Upper lobe of left lung (tissue), 6 donors: ENCODE data around the gene DDX31. TPM values are rescaled to one million over a fixed set of nuclear protein-coding genes. Genes with fewer than 3 reads are reported as not detected.

ENCODE experiments used
- ATAC-seq, 2 donors: fragments of 200-7000 bp; cut with Tn5 transposase; one replicate each; pipeline ENCODE4 v1.9.1; 2022; ENCODE audit warnings: mild to moderate bottlenecking in 2 of 2, moderate library complexity in 2 of 2; ENCODE audit not compliant: low FRiP score in 2 of 2
- DNase-seq, 2 donors: peaks; one replicate each; pipeline ENCODE4 v3.0.0-alpha.2; 2019 to 2020
- H3K27ac ChIP-seq, 4 donors: fragments of 200-600 bp; sonication (generic); one replicate each; pipeline ENCODE4 v1.5.1; 2016 to 2019
- H3K27me3 ChIP-seq, 4 donors: fragments of 200-600 bp; sonication (generic); one replicate each; pipeline ENCODE4 v1.5.1; 2017 to 2019
- H3K36me3 ChIP-seq, 4 donors: fragments of 200-600 bp; sonication (generic); one replicate each; pipeline ENCODE4 v1.5.1; 2016 to 2019
- H3K4me1 ChIP-seq, 4 donors: fragments of 200-600 bp; sonication (generic); one replicate each; pipeline ENCODE4 v1.5.1; 2018 to 2019
- H3K4me3 ChIP-seq, 4 donors: fragments of 200-600 bp; sonication (generic); one replicate each; pipeline ENCODE4 v1.5.1; 2017 to 2019; ENCODE audit warnings: mild to moderate bottlenecking in 2 of 4, moderate library complexity in 1 of 4
- H3K9me3 ChIP-seq, 4 donors: fragments of 200-600 bp; sonication (generic); one replicate each; pipeline ENCODE4 v1.5.1; 2018 to 2019
- CTCF ChIP-seq, 6 experiments: fragments of 450-650 bp in 4 of 6; fragments of 200-600 bp in 2 of 6; sonication (generic) in 2 of 6; IDR thresholded peaks; one replicate each; pipeline ENCODE4 v1.5.1; 2016 to 2019; ENCODE audit warnings: antibody characterized with exemption in 6 of 6
- EP300 ChIP-seq, 4 donors: sonication (generic); formaldehyde crosslinking; IDR thresholded peaks; one replicate each; pipeline ENCODE4 v1.5.1; 2017; ENCODE audit warnings: antibody characterized with exemption in 4 of 4, control low read depth in 2 of 4
- POLR2A ChIP-seq, 4 donors: fragments of 450-650 bp; IDR thresholded peaks; one replicate each; pipeline ENCODE4 v1.5.1; 2016 to 2017; ENCODE audit warnings: antibody characterized with exemption in 4 of 4, mild to moderate bottlenecking in 2 of 4
- POLR2AphosphoS5 ChIP-seq, 2 donors: sonication (generic); formaldehyde crosslinking; IDR thresholded peaks; one replicate each; pipeline ENCODE4 v1.5.1; 2017; ENCODE audit warnings: antibody characterized with exemption in 2 of 2
- WGBS, 2 donors: methylation state at CpG; one replicate each; pipeline ENCODE4 v1.1.5; 2017 to 2018; 5-methylcytosine and 5-hydroxymethylcytosine counted together
- total RNA-seq, 6 donors: library from RNA; depleted of rRNA in 4 of 6; stranded (reverse); fragments of >200 nt in 4 of 6; gene quantifications; one replicate each; pipeline versions ENCODE4 v1.1.0 to v1.2.1, GENCODE V29; 2016 to 2021
- donor health status: DM: no; HTN: no; CAD: no; lungs with moderate emphysema.
- donor health status: DM: no; HTN: yes; CAD: no; lungs with severe emphysema.

DDX31 gene
- total RNA-seq, 6 donors from 2014 or later, result 13.5 to 22.1 (median 18.8) TPM

GRCh38 chr9:132702254-132702653 lies 32.5 kb upstream of the DDX31 start:
- Histone ChIP-seq H3K4me1 (peaks cover 0 to 12% (median 0%) of the 10 kb centered on the region in 4 donors), H3K36me3 (no peaks in the 10 kb centered on the region), H3K4me3 (no peak overlapping the region), H3K27ac (no peak overlapping the region), H3K27me3 (no peaks in the 10 kb centered on the region), H3K9me3 (peaks cover 6 to 13% (median 10%) of the 10 kb centered on the region in 4 donors)
- WGBS, 2 donors, result 0 to 3% methylated on average over 1 of the region's 1 CpG
- ATAC-seq (no peak), DNase-seq (no peak)
- no peak for TF ChIP-seq CTCF (IDR thresholded peaks at IDR 0.05)
- no peak for TF ChIP-seq POLR2AphosphoS5 (IDR thresholded peaks at IDR 0.05)
- no peak for TF ChIP-seq POLR2A (IDR thresholded peaks at IDR 0.05)
- TF ChIP-seq EP300 (IDR thresholded peaks at IDR 0.05), result no peak

- H3K27ac ChIP-seq, result no peak overlapping the region
- ATAC-seq (no peak), DNase-seq (no peak)
- H3K4me1 ChIP-seq, result peaks cover 0 to 12% (median 0%) of the 10 kb centered on the region in 4 donors
- peaks cover 9 to 21% (median 20%) of the 10 kb centered on the region in 4 donors for H3K9me3 ChIP-seq
- TF ChIP-seq POLR2AphosphoS5 (IDR thresholded peaks at IDR 0.05), result no peak
- no peak for TF ChIP-seq POLR2A (IDR thresholded peaks at IDR 0.05)
- no peak for TF ChIP-seq CTCF (IDR thresholded peaks at IDR 0.05)
- TF ChIP-seq EP300 (IDR thresholded peaks at IDR 0.05), result no peak
- WGBS, 2 donors, result 38 to 46% methylated on average over 1 of the region's 1 CpG
- no peak overlapping the region for H3K4me3 ChIP-seq
- no peaks in the 10 kb centered on the region for H3K27me3 ChIP-seq
- no peaks in the 10 kb centered on the region for H3K36me3 ChIP-seq
Measured at GRCh38 chr9:132699956-132700355, 30.2 kb upstream of the DDX31 start.

GRCh38 chr9:132698989-132699388 lies 29.2 kb upstream of the DDX31 start:
- Histone ChIP-seq H3K27ac (peak overlapping the region in 1 of 4 donors; percentile 8), H3K4me3 (no peak overlapping the region), H3K4me1 (peaks cover 0 to 10% (median 0%) of the 10 kb centered on the region in 4 donors), H3K27me3 (no peaks in the 10 kb centered on the region), H3K36me3 (no peaks in the 10 kb centered on the region), H3K9me3 (peaks cover 9 to 21% (median 20%) of the 10 kb centered on the region in 4 donors)
- peak in 1 of 2 donors; percentile 64 for DNase-seq
- no peak for ATAC-seq
- WGBS, 2 donors, result 19 to 20% methylated on average over 4 of the region's 4 CpGs
- TF ChIP-seq POLR2AphosphoS5 (IDR thresholded peaks at IDR 0.05) (no peak), EP300 (IDR thresholded peaks at IDR 0.05) (peak in 1 of 4 donors; percentile 42)

GRCh38 chr9:132697230-132697629 lies 27.4 kb upstream of the DDX31 start:
- no peak overlapping the region for H3K27ac ChIP-seq
- ATAC-seq (no peak), DNase-seq (no peak)
- peaks cover 0 to 3% (median 0%) of the 10 kb centered on the region in 4 donors for H3K4me1 ChIP-seq
- H3K36me3 ChIP-seq, result no peaks in the 10 kb centered on the region
- no peak overlapping the region for H3K4me3 ChIP-seq
- no peaks in the 10 kb centered on the region for H3K27me3 ChIP-seq
- TF ChIP-seq POLR2A (IDR thresholded peaks at IDR 0.05) (no peak), POLR2AphosphoS5 (IDR thresholded peaks at IDR 0.05) (no peak), CTCF (IDR thresholded peaks at IDR 0.05) (no peak), EP300 (IDR thresholded peaks at IDR 0.05) (no peak)
- H3K9me3 ChIP-seq, result peaks cover 9 to 21% (median 20%) of the 10 kb centered on the region in 4 donors

GRCh38 chr9:132694144-132694543 lies 24.4 kb upstream of the DDX31 start:
- WGBS, 2 donors, result 28 to 34% methylated on average over 2 of the region's 2 CpGs
- no peak overlapping the region for H3K4me3 ChIP-seq
- DNase-seq (no peak), ATAC-seq (peak in 1 of 2 donors; percentile 24)
- no peaks in the 10 kb centered on the region for H3K4me1 ChIP-seq
- TF ChIP-seq CTCF (IDR thresholded peaks at IDR 0.05) (no peak), POLR2A (IDR thresholded peaks at IDR 0.05) (no peak), EP300 (IDR thresholded peaks at IDR 0.05) (no peak), POLR2AphosphoS5 (IDR thresholded peaks at IDR 0.05) (no peak)
- no peaks in the 10 kb centered on the region for H3K27me3 ChIP-seq
- no peak overlapping the region for H3K27ac ChIP-seq
- H3K9me3 ChIP-seq, result peaks cover 9 to 21% (median 20%) of the 10 kb centered on the region in 4 donors
- H3K36me3 ChIP-seq, result peaks cover 2 to 24% (median 12%) of the 10 kb centered on the region in 4 donors
